ENCODE data around the gene STMN1. TPM values are rescaled to one million over a fixed set of nuclear protein-coding genes. Genes with fewer than 3 reads are reported as not detected.

The STMN1 gene
- total RNA-seq, 1 donor from 2014 or later = 15.8 TPM

- FAIRE-seq = no peak
- no peak for DNase-seq (ENCODE audit: low read depth)
- Histone ChIP-seq H3K36me3 (ENCODE audit: control insufficient read depth, insufficient read depth, low read length) (no peaks in the 10 kb centered on the region), H3K4me3 (ENCODE audit: low read depth, low read length) (no peak overlapping the region), H3K27me3 (ENCODE audit: control insufficient read depth, insufficient read depth, low read length) (no peaks in the 10 kb centered on the region)
- TF ChIP-seq CTCF (IDR thresholded peaks at IDR 0.05; ENCODE audit: insufficient read depth, low read length, severe bottlenecking) = no peak
Measured at GRCh38 chr1:25914074-25914995, 8.1 kb upstream of the STMN1 start.

GRCh38 chr1:25913206-25913605 is 7.0 kb upstream of the STMN1 start:
- H3K27me3 ChIP-seq (ENCODE audit: control insufficient read depth, insufficient read depth, low read length) = no peaks in the 10 kb centered on the region
- DNase-seq (ENCODE audit: low read depth) = no peak
- no peak overlapping the region for H3K4me3 ChIP-seq (ENCODE audit: low read depth, low read length)
- FAIRE-seq = peak; percentile 7
- H3K36me3 ChIP-seq (ENCODE audit: control insufficient read depth, insufficient read depth, low read length) = no peaks in the 10 kb centered on the region
- TF ChIP-seq CTCF (IDR thresholded peaks at IDR 0.05; ENCODE audit: insufficient read depth, low read length, severe bottlenecking) = no peak

- FAIRE-seq = no peak
- DNase-seq (ENCODE audit: low read depth) = peak; percentile 91
- Histone ChIP-seq H3K36me3 (ENCODE audit: control insufficient read depth, insufficient read depth, low read length) (no peaks in the 10 kb centered on the region), H3K4me3 (ENCODE audit: low read depth, low read length) (no peak overlapping the region), H3K27me3 (ENCODE audit: control insufficient read depth, insufficient read depth, low read length) (no peaks in the 10 kb centered on the region)
- TF ChIP-seq CTCF (IDR thresholded peaks at IDR 0.05; ENCODE audit: insufficient read depth, low read length, severe bottlenecking) = no peak
Measured at GRCh38 chr1:25912076-25912831, 6.0 kb upstream of the STMN1 start.

GRCh38 chr1:25911162-25911561 is 4.9 kb upstream of the STMN1 start:
- no peak for DNase-seq (ENCODE audit: low read depth)
- Histone ChIP-seq H3K36me3 (ENCODE audit: control insufficient read depth, insufficient read depth, low read length) (no peaks in the 10 kb centered on the region), H3K4me3 (ENCODE audit: low read depth, low read length) (no peak overlapping the region), H3K27me3 (ENCODE audit: control insufficient read depth, insufficient read depth, low read length) (no peaks in the 10 kb centered on the region)
- TF ChIP-seq CTCF (IDR thresholded peaks at IDR 0.05; ENCODE audit: insufficient read depth, low read length, severe bottlenecking) = no peak
- no peak for FAIRE-seq

GRCh38 chr1:25909040-25909439 is 2.8 kb upstream of the STMN1 start:
- DNase-seq (ENCODE audit: low read depth) (no peak), FAIRE-seq (no peak)
- no peak for TF ChIP-seq CTCF (IDR thresholded peaks at IDR 0.05; ENCODE audit: insufficient read depth, low read length, severe bottlenecking)
- H3K36me3 ChIP-seq (ENCODE audit: control insufficient read depth, insufficient read depth, low read length) = no peaks in the 10 kb centered on the region
- H3K4me3 ChIP-seq (ENCODE audit: low read depth, low read length) = no peak overlapping the region
- H3K27me3 ChIP-seq (ENCODE audit: control insufficient read depth, insufficient read depth, low read length) = no peaks in the 10 kb centered on the region
